Stimulated activated CD4-positive, alpha-beta T cell treated with anti-CD3 and anti-CD28 coated beads, Interleukin-2, amount 100 ng/mL, for 48 hours (primary cell): ENCODE results near the gene YKT6.
"Not testable (repeated sequence)": the region's sequence is repeated elsewhere in the genome, so short reads cannot be mapped to it uniquely, and the experiment has no call there.

ENCODE experiments used
- DNase-seq, 2 donors: peaks; one replicate each; pipeline ENCODE4 v3.0.0-alpha.2; 2020

YKT6 gene

GRCh38 chr7:44200699-44201461 is at the start of gene YKT6:
YKT6 (plus strand) TSS chr7:44200978; CDS start chr7:44201136, 158 bp downstream.
- peak; percentile 92 to 95 for DNase-seq

GRCh38 chr7:44151956-44152355 is 48.8 kb upstream of the YKT6 start:
- no peak for DNase-seq

- no peak for DNase-seq
These were observed 47.5 kb upstream of the YKT6 start for GRCh38 chr7:44152971-44153947.

GRCh38 chr7:44153948-44154335 is 46.8 kb upstream of the YKT6 start:
- DNase-seq: no peak

GRCh38 chr7:44154703-44155102 is 46.1 kb upstream of the YKT6 start:
- DNase-seq: no peak

- DNase-seq: no peak
These were observed 45.3 kb upstream of the YKT6 start for GRCh38 chr7:44155191-44156185.

- DNase-seq: no peak
These were observed 44.2 kb upstream of the YKT6 start for GRCh38 chr7:44156453-44157010.

- DNase-seq: no peak
These were observed 43.4 kb upstream of the YKT6 start for GRCh38 chr7:44157116-44158080.

GRCh38 chr7:44158096-44158872 is 42.5 kb upstream of the YKT6 start:
- DNase-seq: no peak

GRCh38 chr7:44158873-44159631 is 41.7 kb upstream of the YKT6 start:
- DNase-seq: no peak

GRCh38 chr7:44159824-44160630 is 40.8 kb upstream of the YKT6 start:
- no peak for DNase-seq

- DNase-seq: no peak
These were observed 39.4 kb upstream of the YKT6 start for GRCh38 chr7:44161371-44161770.

GRCh38 chr7:44162179-44162578 is 38.6 kb upstream of the YKT6 start:
- DNase-seq: no peak

- DNase-seq: no peak
These were observed 37.9 kb upstream of the YKT6 start for GRCh38 chr7:44162785-44163395.

GRCh38 chr7:44163591-44163990 is 37.2 kb upstream of the YKT6 start:
- no peak for DNase-seq

- DNase-seq: no peak
These were observed 32.9 kb upstream of the YKT6 start for GRCh38 chr7:44167920-44168319.

- DNase-seq: not testable (repeated sequence)
These were observed 28.9 kb upstream of the YKT6 start for GRCh38 chr7:44171901-44172300.

GRCh38 chr7:44172352-44172751 is 28.4 kb upstream of the YKT6 start:
- DNase-seq: no peak
